Measurements from ENCODE around the gene CDK5RAP2. TPM values are rescaled to one million over a fixed set of nuclear protein-coding genes. Genes with fewer than 3 reads are reported as not detected.
A peak's percentile ranks its signal among the peaks of the same experiment; 100 is the strongest.
"Not testable (repeated sequence)": the region's sequence is repeated elsewhere in the genome, so short reads cannot be mapped to it uniquely, and the experiment has no call there.

CDK5RAP2 gene
- 66.6 and 74.6 TPM in 2 replicates for total RNA-seq
- polyA plus RNA-seq (2012): 43.9 TPM

DNA sequence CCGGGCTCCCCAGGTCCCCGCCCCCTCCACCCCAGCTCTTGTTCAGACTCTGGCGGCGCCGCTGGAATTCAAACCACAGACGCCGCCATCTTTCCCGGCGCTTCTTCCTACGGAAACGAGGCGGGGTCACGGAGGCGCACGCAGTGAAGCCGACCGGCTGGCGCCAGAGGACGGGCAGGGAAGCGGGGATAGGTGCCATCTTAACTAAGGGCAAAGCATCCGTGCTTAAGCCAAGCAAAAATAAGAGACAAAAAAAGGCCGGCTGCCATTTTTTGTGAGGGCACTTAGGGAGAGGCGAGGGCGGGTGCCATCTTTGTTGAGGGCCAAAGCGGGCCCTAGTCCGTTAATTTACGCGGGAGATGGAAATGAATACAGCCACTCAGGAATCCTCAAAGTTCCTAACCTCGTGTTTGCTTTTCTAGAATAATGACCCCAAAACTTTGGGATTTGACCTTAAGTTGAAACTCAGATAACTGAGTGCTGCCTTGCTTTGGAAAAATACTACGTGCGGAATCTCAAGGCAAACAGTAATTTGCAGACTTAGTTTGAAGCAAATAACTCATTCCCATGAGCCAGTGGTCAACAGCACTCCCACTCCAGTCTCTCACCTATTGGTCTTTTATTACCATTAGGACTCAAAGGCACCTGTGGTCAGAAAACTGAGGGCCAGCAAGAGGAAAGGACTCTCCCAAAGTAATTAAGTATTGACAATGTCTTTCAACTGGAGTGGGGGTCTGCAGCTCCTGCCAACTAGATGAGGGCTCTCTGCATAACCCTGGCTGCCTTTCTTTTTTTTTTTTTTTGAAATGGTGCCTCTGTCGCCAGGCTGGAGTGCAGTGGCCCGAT, at the start of gene CDK5RAP2:
CDK5RAP2 (minus strand) TSS at position 117 of the 846 bp plus-strand sequence. CDS start 189 bp downstream, outside the sequence.
- DNase-seq (ENCODE audit: low read depth): peak; percentile 98

- not testable (repeated sequence) for DNase-seq (ENCODE audit: low read depth)
Measured at GRCh38 chr9:120628925-120629497, 49.0 kb upstream of the CDK5RAP2 start.

GRCh38 chr9:120628207-120628924, 48.4 kb upstream of the CDK5RAP2 start:
- no peak for DNase-seq (ENCODE audit: low read depth)

- DNase-seq (ENCODE audit: low read depth): no peak
Measured at GRCh38 chr9:120627073-120627472, 47.1 kb upstream of the CDK5RAP2 start.

GRCh38 chr9:120626512-120626911, 46.5 kb upstream of the CDK5RAP2 start:
- no peak for DNase-seq (ENCODE audit: low read depth)

DNA sequence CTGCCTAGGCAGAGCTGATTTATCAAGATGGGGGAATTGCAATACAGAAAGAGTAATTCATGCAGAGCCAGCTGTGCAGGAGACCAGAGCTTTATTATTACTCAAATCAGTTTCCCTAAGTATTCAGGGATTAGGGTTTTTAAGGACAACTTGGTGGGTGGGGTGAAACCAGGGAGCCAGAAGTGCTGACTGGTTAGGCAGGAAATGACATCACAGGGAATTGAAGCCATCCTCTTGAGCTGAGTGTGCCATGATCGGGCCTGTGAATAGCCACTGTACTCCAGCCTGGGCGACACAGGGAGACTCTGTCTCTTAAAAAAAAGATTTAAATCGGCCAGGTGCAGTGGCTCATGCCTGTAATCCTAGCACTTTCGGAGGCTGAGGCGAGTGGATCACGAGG, 45.3 kb upstream of the CDK5RAP2 start:
- DNase-seq (ENCODE audit: low read depth): no peak

DNA sequence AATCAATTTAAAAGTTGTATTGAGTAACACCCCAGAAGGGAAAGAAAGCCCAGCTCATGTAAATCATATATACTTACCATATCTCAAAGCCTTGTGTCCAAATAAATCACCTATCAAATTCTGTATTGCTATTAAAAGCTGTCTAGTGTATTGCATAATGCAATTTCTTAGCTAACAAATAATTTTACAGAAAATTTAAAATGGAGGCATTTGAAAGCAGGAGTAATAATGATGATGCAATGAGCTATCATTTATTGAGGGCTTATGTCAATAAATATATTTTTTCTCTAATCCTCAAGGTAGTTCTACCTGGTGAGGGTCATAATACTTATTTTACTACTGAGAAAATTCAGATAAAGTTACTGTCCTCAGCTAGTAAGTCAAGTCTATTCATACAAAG, 42.8 kb upstream of the CDK5RAP2 start:
- DNase-seq (ENCODE audit: low read depth): no peak

- DNase-seq (ENCODE audit: low read depth): no peak
Measured at GRCh38 chr9:120621941-120622340, 42.0 kb upstream of the CDK5RAP2 start.

GRCh38 chr9:120619751-120620655, 40.0 kb upstream of the CDK5RAP2 start:
- peak; percentile 75 for DNase-seq (ENCODE audit: low read depth)

DNA sequence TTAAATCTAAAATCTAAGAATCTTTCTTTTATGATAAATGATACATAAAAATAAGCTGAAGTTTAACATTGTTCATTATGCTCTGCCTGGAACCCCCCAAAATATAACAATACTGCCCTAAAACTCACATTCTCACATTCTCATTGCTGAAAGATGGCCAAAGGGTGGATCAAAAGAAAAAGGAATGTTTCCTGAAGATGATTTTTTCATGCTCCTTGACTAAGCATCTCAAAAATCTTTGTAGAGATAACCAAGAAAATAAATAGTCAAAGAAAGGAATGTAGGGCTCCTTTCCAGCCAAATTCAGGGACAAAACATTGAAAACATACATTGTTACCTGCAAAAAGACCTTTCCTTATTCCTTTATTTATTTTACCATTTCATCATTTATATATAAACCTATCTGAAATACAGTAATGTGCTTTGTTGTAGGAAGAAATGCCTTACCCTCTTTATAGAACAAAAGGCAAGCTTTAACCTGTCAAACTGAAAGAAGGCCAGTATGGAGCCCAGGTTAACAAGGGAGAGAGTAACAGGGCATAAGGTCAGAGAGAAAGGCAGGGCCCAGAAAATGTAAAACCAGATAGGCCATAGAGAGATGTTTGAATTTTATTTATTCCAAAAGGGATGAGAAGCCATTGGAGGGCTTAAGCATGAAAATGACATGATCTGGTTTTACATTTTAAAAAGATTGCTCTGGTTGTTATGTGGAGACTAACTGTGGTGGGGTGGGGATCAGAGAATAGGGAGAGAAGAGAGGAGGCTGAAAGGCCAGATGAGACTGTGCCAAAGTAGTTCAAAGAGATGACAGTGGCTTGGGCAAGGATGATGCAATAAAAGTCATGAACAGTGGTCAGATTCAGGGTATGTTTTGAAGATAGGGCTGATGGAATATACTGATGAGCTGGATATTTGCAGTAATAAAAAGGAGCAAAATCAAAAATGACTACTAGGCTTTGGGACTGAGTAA, 37.3 kb upstream of the CDK5RAP2 start:
- peak; percentile 26 for DNase-seq (ENCODE audit: low read depth)

DNA sequence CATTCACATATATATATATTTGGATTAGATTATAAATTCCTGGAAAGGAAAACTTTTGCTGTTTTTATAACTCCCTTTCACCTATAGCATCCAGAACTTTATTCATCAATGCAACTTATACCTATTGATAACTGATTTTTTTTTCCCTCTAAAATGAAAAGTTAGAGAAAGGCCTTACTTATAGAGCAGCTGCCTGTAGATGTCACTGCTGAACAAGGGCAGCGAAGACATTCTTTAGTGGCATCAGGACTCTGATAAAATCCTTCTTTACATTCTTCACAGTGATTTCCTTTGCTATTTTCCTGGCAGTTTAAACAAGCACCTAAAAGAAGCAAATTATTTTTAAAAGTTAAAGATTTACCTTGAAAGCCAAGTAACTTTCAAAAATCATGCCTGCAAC, 32.3 kb upstream of the CDK5RAP2 start:
- DNase-seq (ENCODE audit: low read depth): no peak

GRCh38 chr9:120611690-120612068, 31.7 kb upstream of the CDK5RAP2 start:
- no peak for DNase-seq (ENCODE audit: low read depth)

GRCh38 chr9:120610975-120611689, 31.2 kb upstream of the CDK5RAP2 start:
- DNase-seq (ENCODE audit: low read depth): peak; percentile 26

DNA sequence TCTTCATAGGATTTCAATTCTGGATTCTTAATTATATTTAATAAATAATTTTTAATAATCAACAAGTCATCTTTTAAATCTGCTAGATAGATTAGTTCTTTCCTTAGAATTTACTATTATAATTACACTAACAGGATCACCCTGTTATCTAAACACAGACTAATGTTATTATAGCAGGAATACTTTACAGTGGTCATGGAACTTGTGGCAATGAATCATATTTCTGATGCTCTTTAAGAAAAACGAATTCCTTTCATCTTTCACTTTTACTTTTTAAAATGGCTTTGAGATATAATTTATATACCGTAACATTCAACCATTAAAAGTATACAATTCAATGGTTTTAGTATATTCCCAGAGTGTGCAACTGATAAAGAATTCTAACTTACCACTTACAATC, 29.7 kb upstream of the CDK5RAP2 start:
- no peak for DNase-seq (ENCODE audit: low read depth)

GRCh38 chr9:120608421-120608820, 28.5 kb upstream of the CDK5RAP2 start:
- DNase-seq (ENCODE audit: low read depth): no peak

DNA sequence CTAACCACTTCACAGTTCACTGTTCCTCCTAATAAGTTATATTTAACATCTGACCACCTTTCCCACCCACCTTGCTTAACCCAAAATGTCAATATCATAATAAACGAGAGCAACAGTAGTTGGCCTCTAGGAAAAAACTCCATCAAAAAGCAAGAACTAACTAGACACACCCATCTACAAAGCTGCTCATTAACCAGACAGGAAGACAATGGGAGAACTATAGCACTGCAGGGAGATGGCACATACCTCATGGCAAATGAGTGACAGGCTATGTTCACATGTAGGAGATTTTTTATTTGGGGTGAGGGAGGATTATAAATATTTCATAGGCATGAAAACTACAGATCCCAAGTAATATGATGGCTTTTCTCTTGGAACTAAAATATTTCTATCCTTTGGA, 23.6 kb upstream of the CDK5RAP2 start:
- no peak for DNase-seq (ENCODE audit: low read depth)

GRCh38 chr9:120603010-120603409, 23.0 kb upstream of the CDK5RAP2 start:
- no peak for DNase-seq (ENCODE audit: low read depth)

- DNase-seq (ENCODE audit: low read depth): no peak
Measured at GRCh38 chr9:120593955-120594277, 13.9 kb upstream of the CDK5RAP2 start.

DNA sequence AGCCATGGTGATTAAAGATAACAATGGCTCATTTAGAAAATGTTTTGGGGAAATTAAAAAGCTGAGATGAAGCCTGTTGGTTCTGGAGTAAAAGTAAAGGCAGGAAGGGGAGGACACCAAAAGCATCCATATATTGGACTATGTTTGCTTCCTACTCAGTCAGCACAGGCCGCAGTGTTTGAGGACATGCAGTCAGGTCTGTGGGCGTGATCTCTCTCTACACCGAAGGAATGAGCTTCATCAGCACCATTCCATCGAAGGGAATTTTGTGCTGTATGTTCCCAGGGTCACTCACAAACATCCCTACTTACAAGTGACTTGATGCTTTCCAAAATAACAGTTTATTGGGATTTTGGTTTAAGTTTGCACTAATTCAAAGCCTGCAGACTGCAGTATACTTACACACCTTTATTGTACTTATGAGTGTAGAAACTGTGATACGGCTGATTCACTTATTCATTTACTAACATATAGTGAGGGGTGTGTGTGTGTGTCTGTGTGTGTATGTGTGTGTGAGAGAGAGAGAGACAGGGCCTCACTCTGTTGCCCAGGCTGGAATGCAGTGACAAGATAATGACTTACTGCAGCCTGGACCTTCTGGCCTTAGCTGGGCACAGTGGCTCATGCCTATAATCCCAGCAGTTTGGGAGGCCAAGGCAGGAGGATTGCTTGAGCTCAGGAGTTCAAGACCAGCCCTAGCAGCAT, 13.4 kb upstream of the CDK5RAP2 start:
- DNase-seq (ENCODE audit: low read depth): no peak
